Measurements from ENCODE around the gene MBL2.

- TF ChIP-seq CTCF (IDR thresholded peaks at IDR 0.05) (no peak), POLR2AphosphoS5 (IDR thresholded peaks at IDR 0.05) (no peak)
Observed at GRCh38 chr10:52759154-52759553, 13.4 kb downstream of the MBL2 start.

Data from sigmoid colon (tissue), 4 donors.